ENCODE data around the gene NSDHL. TPM values are rescaled to one million over a fixed set of nuclear protein-coding genes. Genes with fewer than 3 reads are reported as not detected.
A peak's percentile ranks its signal among the peaks of the same experiment; 100 is the strongest.

NSDHL gene
- total RNA-seq, 1 donor, result 15.9 TPM

GRCh38 chrX:152881289-152881688 is 50.4 kb downstream of the NSDHL start:
- TF ChIP-seq, protein P1, sequence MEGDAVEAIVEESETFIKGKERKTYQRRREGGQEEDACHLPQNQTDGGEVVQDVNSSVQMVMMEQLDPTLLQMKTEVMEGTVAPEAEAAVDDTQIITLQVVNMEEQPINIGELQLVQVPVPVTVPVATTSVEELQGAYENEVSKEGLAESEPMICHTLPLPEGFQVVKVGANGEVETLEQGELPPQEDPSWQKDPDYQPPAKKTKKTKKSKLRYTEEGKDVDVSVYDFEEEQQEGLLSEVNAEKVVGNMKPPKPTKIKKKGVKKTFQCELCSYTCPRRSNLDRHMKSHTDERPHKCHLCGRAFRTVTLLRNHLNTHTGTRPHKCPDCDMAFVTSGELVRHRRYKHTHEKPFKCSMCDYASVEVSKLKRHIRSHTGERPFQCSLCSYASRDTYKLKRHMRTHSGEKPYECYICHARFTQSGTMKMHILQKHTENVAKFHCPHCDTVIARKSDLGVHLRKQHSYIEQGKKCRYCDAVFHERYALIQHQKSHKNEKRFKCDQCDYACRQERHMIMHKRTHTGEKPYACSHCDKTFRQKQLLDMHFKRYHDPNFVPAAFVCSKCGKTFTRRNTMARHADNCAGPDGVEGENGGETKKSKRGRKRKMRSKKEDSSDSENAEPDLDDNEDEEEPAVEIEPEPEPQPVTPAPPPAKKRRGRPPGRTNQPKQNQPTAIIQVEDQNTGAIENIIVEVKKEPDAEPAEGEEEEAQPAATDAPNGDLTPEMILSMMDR (IDR thresholded peaks at IDR 0.05; ENCODE audit: extremely low read depth, low read depth, low read length), result no peak
- no peaks in the 10 kb centered on the region for H4K20me1 ChIP-seq (ENCODE audit: insufficient read depth, low read length)
- no peak overlapping the region for H3K4me2 ChIP-seq (ENCODE audit: insufficient read depth, low read length)
- H3K79me2 ChIP-seq (ENCODE audit: insufficient read depth, low read length), result no peaks in the 10 kb centered on the region
- H3K4me1 ChIP-seq (ENCODE audit: insufficient read depth, low read length), result no peaks in the 10 kb centered on the region
- H3K27ac ChIP-seq (ENCODE audit: low read depth, low read length), result no peak overlapping the region
- no peak for DNase-seq (ENCODE audit: insufficient read length, low spot score, missing footprints)
- peaks cover 8% of the 10 kb centered on the region for H3K27me3 ChIP-seq (ENCODE audit: insufficient read depth, low read length)
- H3K9me3 ChIP-seq (ENCODE audit: low read depth, low read length), result no peaks in the 10 kb centered on the region
- H2AFZ ChIP-seq (ENCODE audit: low read length), result no peak overlapping the region
- no peaks in the 10 kb centered on the region for H3K36me3 ChIP-seq (ENCODE audit: insufficient read depth, low read length)
- H3K4me3 ChIP-seq (ENCODE audit: insufficient read depth, low read length), result no peak overlapping the region

- Histone ChIP-seq H3K27ac (ENCODE audit: low read depth, low read length) (no peak overlapping the region), H3K79me2 (ENCODE audit: insufficient read depth, low read length) (no peaks in the 10 kb centered on the region), H3K4me2 (ENCODE audit: insufficient read depth, low read length) (no peak overlapping the region), H4K20me1 (ENCODE audit: insufficient read depth, low read length) (no peaks in the 10 kb centered on the region), H3K4me3 (ENCODE audit: insufficient read depth, low read length) (no peak overlapping the region), H3K4me1 (ENCODE audit: insufficient read depth, low read length) (no peaks in the 10 kb centered on the region), H3K27me3 (ENCODE audit: insufficient read depth, low read length) (peaks cover 12% of the 10 kb centered on the region), H3K9me3 (ENCODE audit: low read depth, low read length) (no peaks in the 10 kb centered on the region), H3K36me3 (ENCODE audit: insufficient read depth, low read length) (no peaks in the 10 kb centered on the region), H2AFZ (ENCODE audit: low read length) (no peak overlapping the region)
- no peak for DNase-seq (ENCODE audit: insufficient read length, low spot score, missing footprints)
- TF ChIP-seq, protein P1 (IDR thresholded peaks at IDR 0.05; ENCODE audit: extremely low read depth, low read depth, low read length), result no peak
Measured at GRCh38 chrX:152884171-152884570, 53.3 kb downstream of the NSDHL start.

- TF ChIP-seq, protein P1 (IDR thresholded peaks at IDR 0.05; ENCODE audit: extremely low read depth, low read depth, low read length), result no peak
- H3K27me3 ChIP-seq (ENCODE audit: insufficient read depth, low read length), result peaks cover 20% of the 10 kb centered on the region
Measured at GRCh38 chrX:152886716-152887115, 55.9 kb downstream of the NSDHL start.

DNA sequence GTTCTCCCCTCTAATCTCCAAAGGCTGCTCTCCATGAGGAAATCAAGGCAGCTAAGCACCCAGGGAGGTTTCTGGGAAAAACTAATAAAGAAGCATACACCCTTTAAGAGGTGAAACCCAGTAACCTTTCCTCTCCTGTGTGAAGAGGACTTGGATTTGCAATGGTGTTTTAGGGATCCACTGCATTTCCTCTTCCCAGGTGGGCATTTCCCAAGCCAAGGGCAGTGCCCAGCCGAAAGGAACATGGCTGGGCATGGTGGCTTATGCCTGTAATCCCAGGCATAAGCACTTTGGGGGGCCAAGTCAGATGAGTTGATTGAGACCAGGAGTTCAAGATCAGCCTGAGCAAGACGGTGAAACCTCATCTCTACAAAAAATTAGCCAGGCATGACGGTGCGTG is 61.6 kb downstream of the NSDHL start:
- Histone ChIP-seq H4K20me1 (ENCODE audit: insufficient read depth, low read length) (no peaks in the 10 kb centered on the region), H3K4me3 (ENCODE audit: insufficient read depth, low read length) (no peak overlapping the region), H3K27me3 (ENCODE audit: insufficient read depth, low read length) (peaks cover 19% of the 10 kb centered on the region), H3K4me1 (ENCODE audit: insufficient read depth, low read length) (peaks cover 7% of the 10 kb centered on the region), H3K9me3 (ENCODE audit: low read depth, low read length) (no peaks in the 10 kb centered on the region), H3K36me3 (ENCODE audit: insufficient read depth, low read length) (no peaks in the 10 kb centered on the region), H3K79me2 (ENCODE audit: insufficient read depth, low read length) (no peaks in the 10 kb centered on the region), H3K4me2 (ENCODE audit: insufficient read depth, low read length) (no peak overlapping the region), H2AFZ (ENCODE audit: low read length) (no peak overlapping the region), H3K27ac (ENCODE audit: low read depth, low read length) (no peak overlapping the region)
- TF ChIP-seq, protein P1 (IDR thresholded peaks at IDR 0.05; ENCODE audit: extremely low read depth, low read depth, low read length), result no peak
- DNase-seq (ENCODE audit: insufficient read length, low spot score, missing footprints), result peak; percentile 66

More at GRCh38 chrX:152886716-152887115, 55.9 kb downstream of the NSDHL start:
- Histone ChIP-seq H4K20me1 (ENCODE audit: insufficient read depth, low read length) (no peaks in the 10 kb centered on the region), H3K79me2 (ENCODE audit: insufficient read depth, low read length) (no peaks in the 10 kb centered on the region), H3K4me3 (ENCODE audit: insufficient read depth, low read length) (no peak overlapping the region), H3K9me3 (ENCODE audit: low read depth, low read length) (no peaks in the 10 kb centered on the region), H2AFZ (ENCODE audit: low read length) (no peak overlapping the region), H3K4me1 (ENCODE audit: insufficient read depth, low read length) (no peaks in the 10 kb centered on the region), H3K27ac (ENCODE audit: low read depth, low read length) (no peak overlapping the region), H3K4me2 (ENCODE audit: insufficient read depth, low read length) (no peak overlapping the region), H3K36me3 (ENCODE audit: insufficient read depth, low read length) (no peaks in the 10 kb centered on the region)
- DNase-seq (ENCODE audit: insufficient read length, low spot score, missing footprints), result no peak

All from osteoblast (primary cell).